ENCODE measurements around the gene APOA5.
"Not testable (repeated sequence)": the region's sequence is repeated elsewhere in the genome, so short reads cannot be mapped to it uniquely, and the experiment has no call there.

The APOA5 gene

GRCh38 chr11:116828632-116829524, 37.2 kb upstream of the APOA5 start:
- DNase-seq (ENCODE audit: low read depth in 3 of 3) = no peak

- DNase-seq (ENCODE audit: low read depth in 3 of 3) = no peak
Measured at GRCh38 chr11:116827461-116827860, 35.8 kb upstream of the APOA5 start.

- no peak for DNase-seq (ENCODE audit: low read depth in 3 of 3)
Measured at GRCh38 chr11:116826751-116827431, 35.2 kb upstream of the APOA5 start.

- no peak for DNase-seq (ENCODE audit: low read depth in 3 of 3)
Measured at GRCh38 chr11:116825854-116826750, 34.4 kb upstream of the APOA5 start.

GRCh38 chr11:116825434-116825833, 33.8 kb upstream of the APOA5 start:
- DNase-seq (ENCODE audit: low read depth in 3 of 3) = no peak

GRCh38 chr11:116823031-116823843, 31.6 kb upstream of the APOA5 start, which contains the start of gene APOA4:
Gene APOA4 (minus strand): TSS chr11:116823304. CDS start chr11:116823191, 113 bp downstream.
- DNase-seq (ENCODE audit: low read depth in 3 of 3) = no peak

GRCh38 chr11:116822575-116822974, 30.9 kb upstream of the APOA5 start:
- no peak for DNase-seq (ENCODE audit: low read depth in 3 of 3)

- DNase-seq (ENCODE audit: low read depth in 3 of 3) = no peak
Measured at GRCh38 chr11:116821050-116821918, 29.6 kb upstream of the APOA5 start.

GRCh38 chr11:116819049-116819448, 27.4 kb upstream of the APOA5 start:
- DNase-seq (ENCODE audit: low read depth in 3 of 3) = no peak

- DNase-seq (ENCODE audit: low read depth in 3 of 3) = no peak
Measured at GRCh38 chr11:116814502-116814901, 22.8 kb upstream of the APOA5 start.

GRCh38 chr11:116813781-116814471, 22.2 kb upstream of the APOA5 start:
- DNase-seq (ENCODE audit: low read depth in 3 of 3) = no peak

- DNase-seq (ENCODE audit: low read depth in 3 of 3) = no peak
Measured at GRCh38 chr11:116813170-116813569, 21.5 kb upstream of the APOA5 start.

- no peak for DNase-seq (ENCODE audit: low read depth in 3 of 3)
Measured at GRCh38 chr11:116812109-116812508, 20.4 kb upstream of the APOA5 start.

GRCh38 chr11:116811194-116811593, 19.5 kb upstream of the APOA5 start:
- DNase-seq (ENCODE audit: low read depth in 3 of 3) = no peak

- DNase-seq (ENCODE audit: low read depth in 3 of 3) = no peak
Measured at GRCh38 chr11:116808262-116809175, 16.8 kb upstream of the APOA5 start.

GRCh38 chr11:116807601-116808261, 16.1 kb upstream of the APOA5 start:
- DNase-seq (ENCODE audit: low read depth in 3 of 3) = no peak

- no peak for DNase-seq (ENCODE audit: low read depth in 3 of 3)
Measured at GRCh38 chr11:116804001-116804400, 12.3 kb upstream of the APOA5 start.

- DNase-seq (ENCODE audit: low read depth in 3 of 3) = not testable (repeated sequence)
Measured at GRCh38 chr11:116801662-116802061, 10.0 kb upstream of the APOA5 start.

Measured in stimulated activated CD4-positive, alpha-beta T cell treated with anti-CD3 and anti-CD28 coated beads, TNF-alpha, amount 100 ng/mL, for 48 hours (primary cell).